Measurements from ENCODE around the gene DEFB127.
"Not testable (repeated sequence)": the region's sequence is repeated elsewhere in the genome, so short reads cannot be mapped to it uniquely, and the experiment has no call there.

DEFB127 gene

GRCh38 chr20:187733-188132, 30.5 kb downstream of the DEFB127 start:
- H3K9me3 ChIP-seq (ENCODE audit: control insufficient read depth, low read length) = peaks cover 13% of the 10 kb centered on the region
- no peak overlapping the region for H3K4me3 ChIP-seq (ENCODE audit: low read length)
- no peaks in the 10 kb centered on the region for H3K4me1 ChIP-seq (ENCODE audit: control insufficient read depth, insufficient read depth, low read length)
- no peaks in the 10 kb centered on the region for H3K36me3 ChIP-seq (ENCODE audit: control insufficient read depth, insufficient read depth, low read length, severe bottlenecking)
- DNase-seq (ENCODE audit: low read depth) = no peak
- H3K9ac ChIP-seq (ENCODE audit: low read length) = no peak overlapping the region
- H3K27me3 ChIP-seq (replicated peaks; ENCODE audit: control insufficient read depth, insufficient read depth, low read length) = peaks cover 10% of the 10 kb centered on the region

- Histone ChIP-seq H3K27me3 (replicated peaks; ENCODE audit: control insufficient read depth, insufficient read depth, low read length) (peaks cover 10% of the 10 kb centered on the region), H3K9me3 (ENCODE audit: control insufficient read depth, low read length) (peaks cover 4% of the 10 kb centered on the region), H3K4me1 (ENCODE audit: control insufficient read depth, insufficient read depth, low read length) (no peaks in the 10 kb centered on the region), H3K4me3 (ENCODE audit: low read length) (no peak within 1 kb of the TSS), H3K9ac (ENCODE audit: low read length) (no peak within 1 kb of the TSS), H3K36me3 (ENCODE audit: control insufficient read depth, insufficient read depth, low read length, severe bottlenecking) (no peaks in the 10 kb centered on the region)
- DNase-seq (ENCODE audit: low read depth) = no peak
Measured at GRCh38 chr20:189611-190010, 32.4 kb downstream of the DEFB127 start, which contains the start of gene DEFB128. TSS of gene DEFB128 (minus strand) at chr20:189711. CDS start at chr20:189623, 88 bp downstream.

GRCh38 chr20:198225-198624, 41.0 kb downstream of the DEFB127 start:
- H3K36me3 ChIP-seq (ENCODE audit: control insufficient read depth, insufficient read depth, low read length, severe bottlenecking) = no peaks in the 10 kb centered on the region
- H3K4me1 ChIP-seq (ENCODE audit: control insufficient read depth, insufficient read depth, low read length) = no peaks in the 10 kb centered on the region
- peaks cover 26% of the 10 kb centered on the region for H3K27me3 ChIP-seq (replicated peaks; ENCODE audit: control insufficient read depth, insufficient read depth, low read length)
- no peak for DNase-seq (ENCODE audit: low read depth)
- no peak overlapping the region for H3K4me3 ChIP-seq (ENCODE audit: low read length)
- H3K9me3 ChIP-seq (ENCODE audit: control insufficient read depth, low read length) = no peaks in the 10 kb centered on the region
- H3K9ac ChIP-seq (ENCODE audit: low read length) = no peak overlapping the region

- DNase-seq (ENCODE audit: low read depth) = no peak
- peaks cover 35% of the 10 kb centered on the region for H3K27me3 ChIP-seq (replicated peaks; ENCODE audit: control insufficient read depth, insufficient read depth, low read length)
- H3K36me3 ChIP-seq (ENCODE audit: control insufficient read depth, insufficient read depth, low read length, severe bottlenecking) = no peaks in the 10 kb centered on the region
- no peaks in the 10 kb centered on the region for H3K9me3 ChIP-seq (ENCODE audit: control insufficient read depth, low read length)
- H3K9ac ChIP-seq (ENCODE audit: low read length) = no peak overlapping the region
- no peak overlapping the region for H3K4me3 ChIP-seq (ENCODE audit: low read length)
- no peaks in the 10 kb centered on the region for H3K4me1 ChIP-seq (ENCODE audit: control insufficient read depth, insufficient read depth, low read length)
Measured at GRCh38 chr20:199996-200395, 42.7 kb downstream of the DEFB127 start.

- H3K9ac ChIP-seq (ENCODE audit: low read length); H3K36me3 ChIP-seq (ENCODE audit: control insufficient read depth, insufficient read depth, low read length, severe bottlenecking); H3K4me1 ChIP-seq (ENCODE audit: control insufficient read depth, insufficient read depth, low read length); H3K4me3 ChIP-seq (ENCODE audit: low read length); DNase-seq (ENCODE audit: low read depth); H3K9me3 ChIP-seq (ENCODE audit: control insufficient read depth, low read length): not testable (repeated sequence)
- H3K27me3 ChIP-seq (replicated peaks; ENCODE audit: control insufficient read depth, insufficient read depth, low read length) = peaks cover 38% of the 10 kb centered on the region
Measured at GRCh38 chr20:203630-204029, 46.4 kb downstream of the DEFB127 start.

All from adipocyte (in vitro differentiated cells).